HG02938 (cell line): Measurements from ENCODE around the gene COL6A2.
"Not testable (repeated sequence)": the region's sequence is repeated elsewhere in the genome, so short reads cannot be mapped to it uniquely, and the experiment has no call there.

Experiments used
- ATAC-seq: cut with Tn5 transposase; IDR thresholded peaks from one replicate; pipeline ENCODE4 v1.9.1; 2021; ENCODE audit warnings: mild to moderate bottlenecking, moderate library complexity; ENCODE audit not compliant: unreplicated experiment

COL6A2 gene

GRCh38 chr21:46060596-46061061 lies 37.3 kb upstream of the COL6A2 start:
- ATAC-seq: no peak

- ATAC-seq: no peak
Observed at GRCh38 chr21:46061063-46061462, 36.8 kb upstream of the COL6A2 start.

- ATAC-seq: no peak
Observed at GRCh38 chr21:46061518-46061917, 36.4 kb upstream of the COL6A2 start.

GRCh38 chr21:46061950-46062349 lies 36.0 kb upstream of the COL6A2 start:
- no peak for ATAC-seq

GRCh38 chr21:46062471-46063211 lies 35.3 kb upstream of the COL6A2 start:
- no peak for ATAC-seq

GRCh38 chr21:46063227-46063626 lies 34.7 kb upstream of the COL6A2 start:
- no peak for ATAC-seq

GRCh38 chr21:46063734-46064680 lies 33.9 kb upstream of the COL6A2 start:
- no peak for ATAC-seq

- no peak for ATAC-seq
Observed at GRCh38 chr21:46064870-46065214, 33.1 kb upstream of the COL6A2 start.

GRCh38 chr21:46065215-46065913 lies 32.5 kb upstream of the COL6A2 start:
- ATAC-seq: no peak

- ATAC-seq: no peak
Observed at GRCh38 chr21:46065914-46066551, 31.9 kb upstream of the COL6A2 start.

GRCh38 chr21:46066591-46067331 lies 31.2 kb upstream of the COL6A2 start:
- ATAC-seq: no peak

GRCh38 chr21:46067505-46068201 lies 30.3 kb upstream of the COL6A2 start:
- no peak for ATAC-seq

GRCh38 chr21:46068516-46069079 lies 29.3 kb upstream of the COL6A2 start:
- ATAC-seq: no peak

- ATAC-seq: no peak
Observed at GRCh38 chr21:46069166-46069565, 28.7 kb upstream of the COL6A2 start.

- no peak for ATAC-seq
Observed at GRCh38 chr21:46069719-46070279, 28.1 kb upstream of the COL6A2 start.

- ATAC-seq: no peak
Observed at GRCh38 chr21:46071082-46071481, 26.8 kb upstream of the COL6A2 start.

- ATAC-seq: not testable (repeated sequence)
Observed at GRCh38 chr21:46076724-46077123, 21.2 kb upstream of the COL6A2 start.

GRCh38 chr21:46077674-46078101 lies 20.2 kb upstream of the COL6A2 start:
- no peak for ATAC-seq
